Stomach (tissue), 4 donors: ENCODE measurements around the gene DGKD.
A peak's percentile ranks its signal among the peaks of the same experiment; 100 is the strongest.

ENCODE experiments used
- EP300 ChIP-seq: sonication (generic); formaldehyde crosslinking; IDR thresholded peaks from one replicate; pipeline ENCODE4 v1.6.1; 2017; ENCODE audit warnings: antibody characterized with exemption
- POLR2AphosphoS5 ChIP-seq, 3 donors: sonication (generic); formaldehyde crosslinking; IDR thresholded peaks; one replicate each; pipeline ENCODE4 v1.6.1; 2016; ENCODE audit warnings: antibody characterized with exemption in 3 of 3
- TF ChIP-seq, protein P1 (sequence below), 7 experiments: fragments of 450-650 bp in 4 of 7; fragments of 200-600 bp in 3 of 7; sonication (generic) in 3 of 7; IDR thresholded peaks; one replicate each; pipeline ENCODE4 v1.5.1; 2016 to 2019; ENCODE audit warnings: antibody characterized with exemption in 7 of 7, control low read depth in 2 of 7, mild to moderate bottlenecking in 1 of 7

DNA sequence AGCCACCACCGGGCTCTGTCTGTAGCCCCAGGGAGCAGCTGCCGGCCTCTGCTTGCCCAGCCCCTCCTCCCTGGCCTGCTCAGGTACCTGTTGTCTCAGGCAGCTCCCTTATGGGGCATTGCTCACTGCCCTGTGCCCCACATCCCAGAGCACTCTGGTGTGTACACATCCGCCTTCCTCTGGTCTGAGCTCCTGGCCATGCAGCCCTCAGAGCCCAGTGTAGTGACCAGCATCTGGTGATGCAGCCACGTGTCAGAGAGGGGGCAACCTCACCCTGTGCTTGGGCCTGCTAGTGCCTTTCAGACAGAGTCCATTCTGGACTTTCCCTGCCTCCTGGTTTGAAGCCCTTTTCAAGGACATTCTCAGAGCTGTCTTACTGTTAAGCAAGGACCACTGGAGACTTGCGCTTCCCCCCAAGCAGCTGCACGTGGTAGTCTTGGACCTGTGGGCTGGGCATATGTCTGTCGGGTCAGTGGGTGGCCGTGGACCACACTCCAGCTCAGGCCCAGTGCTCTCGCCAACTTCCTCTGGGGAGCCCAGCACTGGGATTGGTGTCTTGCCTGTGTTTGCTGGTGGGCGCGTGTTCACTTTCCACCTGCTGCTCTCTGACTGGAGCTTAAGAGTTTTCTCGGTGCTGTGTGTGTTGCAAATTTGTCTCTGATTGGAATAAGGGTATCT, 30.7 kb downstream of the DGKD start:
- peak in 1 of 3 donors; percentile 23 for TF ChIP-seq POLR2AphosphoS5 (IDR thresholded peaks at IDR 0.05)
- TF ChIP-seq, protein P1, sequence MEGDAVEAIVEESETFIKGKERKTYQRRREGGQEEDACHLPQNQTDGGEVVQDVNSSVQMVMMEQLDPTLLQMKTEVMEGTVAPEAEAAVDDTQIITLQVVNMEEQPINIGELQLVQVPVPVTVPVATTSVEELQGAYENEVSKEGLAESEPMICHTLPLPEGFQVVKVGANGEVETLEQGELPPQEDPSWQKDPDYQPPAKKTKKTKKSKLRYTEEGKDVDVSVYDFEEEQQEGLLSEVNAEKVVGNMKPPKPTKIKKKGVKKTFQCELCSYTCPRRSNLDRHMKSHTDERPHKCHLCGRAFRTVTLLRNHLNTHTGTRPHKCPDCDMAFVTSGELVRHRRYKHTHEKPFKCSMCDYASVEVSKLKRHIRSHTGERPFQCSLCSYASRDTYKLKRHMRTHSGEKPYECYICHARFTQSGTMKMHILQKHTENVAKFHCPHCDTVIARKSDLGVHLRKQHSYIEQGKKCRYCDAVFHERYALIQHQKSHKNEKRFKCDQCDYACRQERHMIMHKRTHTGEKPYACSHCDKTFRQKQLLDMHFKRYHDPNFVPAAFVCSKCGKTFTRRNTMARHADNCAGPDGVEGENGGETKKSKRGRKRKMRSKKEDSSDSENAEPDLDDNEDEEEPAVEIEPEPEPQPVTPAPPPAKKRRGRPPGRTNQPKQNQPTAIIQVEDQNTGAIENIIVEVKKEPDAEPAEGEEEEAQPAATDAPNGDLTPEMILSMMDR (IDR thresholded peaks at IDR 0.05) = no peak
- TF ChIP-seq EP300 = no peak
